Panc1 (cell line): Measurements from ENCODE around the gene TMEM256. TPM values are rescaled to one million over a fixed set of nuclear protein-coding genes. Genes with fewer than 3 reads are reported as not detected.

Experiments
- total RNA-seq: library from RNA; stranded (reverse); gene quantifications from one replicate; pipeline ENCODE4 v1.2.1, GENCODE V29; 2021; ENCODE audit not compliant: unreplicated experiment

TMEM256 gene
- total RNA-seq, 1 experiment from 2014 or later, result 35.8 TPM

Other genes starting within 250 kb of the TMEM256 start
- 1.3 TPM for gene ASGR1, start 224.7 kb downstream of the TMEM256 start, total RNA-seq
- 32.4 TPM for gene DLG4, start 184.3 kb downstream of the TMEM256 start, total RNA-seq
- gene ACADVL, start 184.2 kb downstream of the TMEM256 start, total RNA-seq, result 305 TPM
- 84.2 TPM for gene DVL2, start 169.6 kb downstream of the TMEM256 start, total RNA-seq
- gene PHF23, start 164.6 kb downstream of the TMEM256 start, total RNA-seq, result 69.3 TPM
- gene GABARAP, start 161.6 kb downstream of the TMEM256 start, total RNA-seq, result 289 TPM
- 132 TPM for gene CTDNEP1, start 152.4 kb downstream of the TMEM256 start, total RNA-seq
- gene ELP5, start 151.9 kb downstream of the TMEM256 start, total RNA-seq, result 89.5 TPM
- gene CLDN7, start 141.6 kb downstream of the TMEM256 start, total RNA-seq, result 43.1 TPM
- gene SLC2A4, start 122.4 kb downstream of the TMEM256 start, total RNA-seq, result 0.31 TPM
- 54.9 TPM for gene YBX2, start 109.5 kb downstream of the TMEM256 start, total RNA-seq
- 728 TPM for gene EIF5A, start 96.5 kb downstream of the TMEM256 start, total RNA-seq
- gene GPS2, start 88.7 kb downstream of the TMEM256 start, total RNA-seq, result 96.6 TPM
- gene NEURL4, start 74.8 kb downstream of the TMEM256 start, total RNA-seq, result 58.9 TPM
- gene ACAP1, start 67.6 kb downstream of the TMEM256 start, total RNA-seq, result 2.7 TPM
- 11.0 TPM for gene KCTD11, start 51.9 kb downstream of the TMEM256 start, total RNA-seq
- not detected for gene TMEM95, start 48.9 kb downstream of the TMEM256 start, total RNA-seq
- gene TNK1, start 23.0 kb downstream of the TMEM256 start, total RNA-seq, result 6.2 TPM
- 32.0 TPM for gene PLSCR3, start 9.6 kb downstream of the TMEM256 start, total RNA-seq
- gene NLGN2, start 3.7 kb upstream of the TMEM256 start, total RNA-seq, result 33.6 TPM
- not detected for gene SPEM1, start 16.2 kb upstream of the TMEM256 start, total RNA-seq
- not detected for gene SPEM2, start 21.5 kb upstream of the TMEM256 start, total RNA-seq
- not detected for gene SPEM3, start 24.8 kb upstream of the TMEM256 start, total RNA-seq
- gene TMEM102, start 31.3 kb upstream of the TMEM256 start, total RNA-seq, result 8.5 TPM
- gene FGF11, start 35.4 kb upstream of the TMEM256 start, total RNA-seq, result 4.4 TPM
- gene CHRNB1, start 41.0 kb upstream of the TMEM256 start, total RNA-seq, result 14.3 TPM
- 24.9 TPM for gene ZBTB4, start 75.5 kb upstream of the TMEM256 start, total RNA-seq
- not detected for gene SLC35G6, start 77.3 kb upstream of the TMEM256 start, total RNA-seq
- gene POLR2A, start 80.3 kb upstream of the TMEM256 start, total RNA-seq, result 181 TPM
- 12.6 TPM for gene TNFSF12, start 145.0 kb upstream of the TMEM256 start, total RNA-seq
- 2.3 TPM for gene TNFSF13, start 154.7 kb upstream of the TMEM256 start, total RNA-seq
- 63.7 TPM for gene SENP3, start 157.8 kb upstream of the TMEM256 start, total RNA-seq
- 51.6 TPM for gene CD68, start 175.5 kb upstream of the TMEM256 start, total RNA-seq
- 47.1 TPM for gene MPDU1, start 179.8 kb upstream of the TMEM256 start, total RNA-seq
- 0.33 TPM for gene SOX15, start 186.0 kb upstream of the TMEM256 start, total RNA-seq
- 39.7 TPM for gene FXR2, start 210.8 kb upstream of the TMEM256 start, total RNA-seq
- 74.8 TPM for gene SAT2, start 223.7 kb upstream of the TMEM256 start, total RNA-seq
- 1.2 TPM for gene SHBG, start 226.0 kb upstream of the TMEM256 start, total RNA-seq
- gene ATP1B2, start 246.8 kb upstream of the TMEM256 start, total RNA-seq, result 0.08 TPM